Brain microvascular endothelial cell (primary cell): Measurements from ENCODE around the gene MYT1.

Source experiments
- DNase-seq: peaks from one replicate; pipeline ENCODE4 v3.0.0-alpha.2; 2020
- H3K27ac ChIP-seq: fragments of 250-450 bp; sonication (Bioruptor Pico); 2 replicates; pipeline ENCODE4 v1.5.1; 2020; ENCODE audit warnings: mild to moderate bottlenecking, moderate library complexity
- H3K27me3 ChIP-seq: fragments of 250-450 bp; sonication (Bioruptor Pico); replicated peaks from 2 replicates; pipeline ENCODE4 v1.5.1; 2020; ENCODE audit warnings: mild to moderate bottlenecking
- H3K36me3 ChIP-seq: fragments of 250-450 bp; sonication (Bioruptor Pico); replicated peaks from 2 replicates; pipeline ENCODE4 v1.5.1; 2020; ENCODE audit warnings: mild to moderate bottlenecking
- H3K4me3 ChIP-seq: 2 replicates; pipeline ENCODE4 v1.5.1; 2011; ENCODE audit warnings: low read depth, mild to moderate bottlenecking, control low read depth, low read length, moderate library complexity
- CTCF ChIP-seq: IDR thresholded peaks from 2 replicates; pipeline ENCODE4 v1.5.1; 2011; ENCODE audit warnings: low read depth, mild to moderate bottlenecking, moderate library complexity, low read length, control low read depth, inconsistent platforms; ENCODE audit errors: missing control alignments
- in situ Hi-C: cut with HindIII; loops from 2 replicates; pipeline ENCODE4 v1.10.0; 2017; ENCODE audit warnings: low sequenced_read_pairs, low pct_ligation_motif_present

The MYT1 gene

GRCh38 chr20:64165866-64166600 lies 1.8 kb downstream of the MYT1 start:
- TF ChIP-seq CTCF, result no peak
- in situ Hi-C loops, result no loop called here
- no peaks in the 10 kb centered on the region for H3K36me3 ChIP-seq
- DNase-seq, result no peak
- no peak overlapping the region for H3K27ac ChIP-seq
- H3K27me3 ChIP-seq, result peaks cover 17% of the 10 kb centered on the region
- H3K4me3 ChIP-seq, result no peak overlapping the region

DNA sequence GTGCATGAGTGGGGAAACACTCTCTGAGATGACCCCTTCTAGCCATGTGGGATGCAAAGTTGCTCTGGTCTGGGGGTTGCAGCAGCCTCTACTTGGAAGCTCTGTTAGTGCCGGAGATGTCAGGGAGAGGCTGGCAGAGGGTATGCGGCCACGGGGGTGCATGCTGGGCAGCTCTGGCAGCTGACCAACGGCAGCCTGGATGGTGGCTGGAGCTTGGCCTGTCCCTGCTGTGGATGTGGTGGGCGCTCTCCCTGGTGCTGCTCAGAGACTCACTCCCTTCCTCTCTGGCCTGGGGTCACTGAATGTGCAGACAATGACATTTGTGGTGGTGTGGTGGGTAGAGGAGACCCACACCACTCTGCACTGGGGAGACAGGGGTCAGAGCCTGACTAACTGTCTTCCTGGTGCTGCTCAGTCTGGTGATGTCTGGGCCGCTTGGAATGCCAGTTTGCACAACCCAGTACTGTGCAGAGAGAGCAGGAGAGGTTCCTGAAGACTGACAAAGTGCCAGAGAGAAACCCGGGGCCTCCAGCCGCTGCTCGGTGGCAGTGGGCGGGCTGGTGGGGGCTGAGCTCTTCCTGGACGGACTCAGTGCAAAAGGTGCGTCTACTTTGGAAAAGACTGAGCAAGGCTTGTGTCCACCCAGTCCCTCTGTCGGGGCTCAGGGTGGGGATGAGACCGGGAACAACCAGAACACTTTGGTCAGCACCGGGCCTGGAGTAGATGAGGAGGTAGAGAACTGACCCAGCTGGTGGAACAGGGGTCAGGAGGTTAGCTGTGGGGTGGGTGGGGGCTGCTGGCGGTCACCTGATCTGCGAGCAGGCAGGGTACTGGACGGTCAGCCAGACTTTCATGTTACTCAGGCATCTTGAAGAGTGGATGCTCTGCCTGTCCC lies 2.7 kb downstream of the MYT1 start:
- no peak for TF ChIP-seq CTCF
- Histone ChIP-seq H3K36me3 (no peaks in the 10 kb centered on the region), H3K27ac (no peak overlapping the region), H3K27me3 (peaks cover 12% of the 10 kb centered on the region), H3K4me3 (no peak overlapping the region)
- in situ Hi-C loops, result no loop called here
- DNase-seq, result no peak

DNA sequence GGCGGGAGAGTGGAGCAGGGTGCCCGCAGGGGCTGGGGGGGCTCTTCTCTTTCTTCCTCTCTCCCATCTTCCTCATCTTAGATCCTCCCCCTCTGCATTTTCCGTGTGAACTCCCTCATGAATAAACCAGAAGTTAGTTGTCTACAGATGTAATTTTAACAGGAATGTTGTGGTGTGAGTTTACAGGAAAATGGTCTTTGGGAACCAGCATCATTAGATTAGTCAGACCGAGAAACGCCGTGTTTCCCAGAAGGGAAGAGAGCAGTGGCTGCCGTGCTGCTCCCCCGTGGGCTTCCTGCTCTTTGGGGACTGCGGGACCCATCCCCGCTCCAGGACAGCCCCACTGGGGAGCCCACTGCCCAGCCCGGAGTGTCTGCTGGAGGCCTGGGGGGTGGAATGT lies 3.4 kb downstream of the MYT1 start:
- Histone ChIP-seq H3K36me3 (no peaks in the 10 kb centered on the region), H3K27ac (no peak overlapping the region), H3K27me3 (peaks cover 5% of the 10 kb centered on the region), H3K4me3 (no peak overlapping the region)
- TF ChIP-seq CTCF, result no peak
- DNase-seq, result no peak
- in situ Hi-C loops, result no loop called here

DNA sequence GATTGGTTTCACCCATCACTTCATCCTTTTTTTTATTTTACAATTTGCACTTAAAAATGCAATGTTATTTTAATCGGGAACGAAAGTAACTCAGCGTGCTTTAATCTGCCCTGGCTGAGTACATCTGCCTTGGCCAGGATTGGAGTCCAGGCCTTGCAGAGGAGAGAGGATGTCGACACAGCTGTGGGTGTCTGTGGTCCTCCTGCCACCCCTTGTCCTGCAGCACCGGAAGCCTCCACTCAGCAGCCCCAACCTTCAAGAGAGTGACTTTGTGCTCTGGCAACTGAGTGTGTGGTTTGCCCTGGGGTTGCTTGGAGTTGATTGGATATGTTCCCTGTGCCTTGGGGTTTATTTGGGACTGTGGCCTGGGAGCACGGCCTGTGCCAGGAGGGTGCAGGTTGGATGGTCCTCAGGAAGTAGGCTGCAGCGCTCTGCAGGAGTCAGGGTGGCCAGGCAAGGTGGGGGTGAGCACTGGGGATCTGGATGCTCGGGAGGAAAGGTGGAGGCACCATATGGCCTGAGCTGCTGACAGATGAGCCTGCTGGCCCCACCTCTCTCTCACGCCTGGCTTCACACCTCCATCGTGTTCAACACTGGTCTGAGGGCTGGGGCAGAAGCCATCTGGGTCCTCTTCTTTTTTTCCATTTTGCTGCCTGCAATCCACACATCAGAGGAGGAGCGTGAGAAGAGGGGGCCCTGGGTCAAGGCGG lies 4.3 kb downstream of the MYT1 start:
- in situ Hi-C loops, result no loop called here
- peaks cover 2% of the 10 kb centered on the region for H3K27me3 ChIP-seq
- H3K4me3 ChIP-seq, result no peak overlapping the region

DNA sequence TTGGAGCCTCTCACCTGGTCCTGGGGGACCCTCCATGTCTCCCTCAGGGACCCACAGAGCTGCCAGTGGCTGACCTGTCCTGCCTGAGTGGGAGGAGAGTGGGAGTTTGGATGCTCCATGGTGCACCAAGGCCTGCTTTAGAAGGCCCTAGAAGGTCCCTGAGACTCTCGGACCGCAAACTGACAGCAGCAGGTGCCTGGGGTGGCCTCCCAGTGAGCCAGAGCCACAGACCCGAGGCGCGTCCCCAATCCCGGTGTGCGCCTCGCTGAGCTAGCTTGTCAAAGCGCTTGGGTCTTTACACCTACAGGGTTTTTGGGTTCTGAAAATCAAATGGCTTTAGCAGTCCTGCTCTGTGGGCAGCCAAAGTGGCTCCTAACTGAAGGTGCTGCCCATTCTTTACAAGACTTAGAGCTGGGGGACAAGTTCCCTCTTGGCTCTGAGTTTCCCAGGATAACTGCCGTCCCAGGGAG lies 4.9 kb downstream of the MYT1 start:
- H3K27ac ChIP-seq, result no peak overlapping the region
- H3K27me3 ChIP-seq, result no peaks in the 10 kb centered on the region
- no peak for TF ChIP-seq CTCF
- DNase-seq, result no peak
- in situ Hi-C loops, result no loop called here
- no peaks in the 10 kb centered on the region for H3K36me3 ChIP-seq
- H3K4me3 ChIP-seq, result no peak overlapping the region

More for the DNA sequence above, 4.3 kb downstream of the MYT1 start:
- Histone ChIP-seq H3K36me3 (no peaks in the 10 kb centered on the region), H3K27ac (no peak overlapping the region)
- no peak for TF ChIP-seq CTCF
- no peak for DNase-seq
